Suppressor macrophage (primary cell): ENCODE measurements around the gene GUCY2D.

Experiments
- DNase-seq, 4 experiments: peaks; one replicate each; pipeline ENCODE4 v3.0.0-alpha.2; 2020 to 2022

GUCY2D gene

GRCh38 chr17:8068736-8069586 is 66.5 kb downstream of the GUCY2D start:
- DNase-seq, result peak; percentile 73 to 86 (median 74)

DNA sequence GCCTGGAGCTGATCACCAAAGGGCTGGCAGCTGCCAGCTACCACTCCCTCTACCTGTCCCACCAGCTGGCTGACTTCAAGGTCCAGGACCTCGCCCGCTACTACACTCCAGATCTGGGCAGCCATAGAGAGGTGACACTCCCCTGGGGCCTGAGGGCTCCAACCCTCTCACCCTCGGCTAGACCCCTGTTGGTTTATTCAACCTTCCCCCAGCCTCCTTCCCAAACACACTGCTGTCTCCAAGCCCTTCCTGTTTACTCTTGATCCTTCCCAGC is 67.1 kb downstream of the GUCY2D start:
- no peak for DNase-seq
